GM12873 (cell line): ENCODE measurements around the gene BCKDK.

Experiments used
- CTCF ChIP-seq: IDR thresholded peaks from 2 replicates; pipeline ENCODE4 v1.5.1; 2012; ENCODE audit warnings: low read depth, mild to moderate bottlenecking, moderate library complexity, low read length, control low read depth; ENCODE audit not compliant: insufficient read depth; ENCODE audit errors: missing control alignments

Gene BCKDK

GRCh38 chr16:31131841-31132271 lies 23.7 kb downstream of the BCKDK start:
- TF ChIP-seq CTCF, result no peak

GRCh38 chr16:31132303-31132979 lies 24.3 kb downstream of the BCKDK start:
- TF ChIP-seq CTCF, result no peak

- no peak for TF ChIP-seq CTCF
Measured at GRCh38 chr16:31133046-31133501, 24.9 kb downstream of the BCKDK start.

GRCh38 chr16:31134091-31134571 lies 25.9 kb downstream of the BCKDK start:
- TF ChIP-seq CTCF, result no peak

- no peak for TF ChIP-seq CTCF
Measured at GRCh38 chr16:31134625-31135534, 26.7 kb downstream of the BCKDK start.

- TF ChIP-seq CTCF, result no peak
Measured at GRCh38 chr16:31135535-31136286, 27.5 kb downstream of the BCKDK start, which contains the start of gene PRSS8. Gene PRSS8, minus strand, starts transcription at chr16:31135727. Its CDS starts 229 bp downstream, at chr16:31135498.
